GM12873 (cell line): ENCODE measurements around the gene DENND1A.

Experiments
- CTCF ChIP-seq: IDR thresholded peaks from 2 replicates; pipeline ENCODE4 v1.5.1; 2012; ENCODE audit warnings: low read depth, mild to moderate bottlenecking, moderate library complexity, low read length, control low read depth; ENCODE audit not compliant: insufficient read depth; ENCODE audit errors: missing control alignments

The DENND1A gene

GRCh38 chr9:123371805-123372590, 557.9 kb downstream of the DENND1A start:
- TF ChIP-seq CTCF = no peak

GRCh38 chr9:123371228-123371584, 558.7 kb downstream of the DENND1A start:
- TF ChIP-seq CTCF = no peak

- TF ChIP-seq CTCF = no peak
Measured at GRCh38 chr9:123370526-123371227, 559.2 kb downstream of the DENND1A start.

- no peak for TF ChIP-seq CTCF
Measured at GRCh38 chr9:123370108-123370507, 559.8 kb downstream of the DENND1A start.

- no peak for TF ChIP-seq CTCF
Measured at GRCh38 chr9:123369296-123369695, 560.6 kb downstream of the DENND1A start.

- TF ChIP-seq CTCF = no peak
Measured at GRCh38 chr9:123368536-123369153, 561.3 kb downstream of the DENND1A start.

- TF ChIP-seq CTCF = no peak
Measured at GRCh38 chr9:123368023-123368422, 561.9 kb downstream of the DENND1A start.
